ENCODE measurements around the gene SPINK13.
"Not testable (repeated sequence)": the region's sequence is repeated elsewhere in the genome, so short reads cannot be mapped to it uniquely, and the experiment has no call there.

SPINK13 gene, protein sequence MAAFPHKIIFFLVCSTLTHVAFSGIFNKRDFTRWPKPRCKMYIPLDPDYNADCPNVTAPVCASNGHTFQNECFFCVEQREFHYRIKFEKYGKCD

DNA sequence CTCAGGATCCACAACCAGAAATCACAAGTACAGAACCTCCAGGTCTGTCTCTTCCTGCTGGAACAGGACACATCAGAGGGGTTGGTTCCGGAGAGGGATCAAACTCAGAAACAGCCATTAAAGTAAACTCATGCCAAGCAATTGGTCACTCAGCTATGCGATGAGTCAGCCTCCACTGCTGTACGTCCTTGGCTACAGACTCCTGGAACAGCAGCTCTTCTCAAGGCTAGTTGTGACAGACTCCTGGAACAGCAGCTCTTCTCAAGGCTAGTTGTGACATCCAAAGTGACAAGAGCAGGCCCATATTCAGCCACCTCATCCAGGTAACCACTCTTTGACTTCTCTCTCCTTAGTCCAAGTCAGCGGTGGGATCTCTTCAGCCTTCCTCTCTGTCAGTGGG lies at the start of gene SPINK13:
TSS of gene SPINK13 (plus strand) at position 229 of the 400 bp plus-strand sequence. CDS start 1,279 bp downstream, outside the sequence.
- no peaks in the 10 kb centered on the region for H3K9me3 Mint-ChIP-seq
- H3K27me3 Mint-ChIP-seq: no peaks in the 10 kb centered on the region
- H3K36me3 Mint-ChIP-seq (ENCODE audit: low read depth): no peaks in the 10 kb centered on the region
- no peak within 1 kb of the TSS for H3K4me3 Mint-ChIP-seq
- H3K4me1 Mint-ChIP-seq (ENCODE audit: low read depth): no peaks in the 10 kb centered on the region
- H3K27ac Mint-ChIP-seq: no peak within 1 kb of the TSS

DNA sequence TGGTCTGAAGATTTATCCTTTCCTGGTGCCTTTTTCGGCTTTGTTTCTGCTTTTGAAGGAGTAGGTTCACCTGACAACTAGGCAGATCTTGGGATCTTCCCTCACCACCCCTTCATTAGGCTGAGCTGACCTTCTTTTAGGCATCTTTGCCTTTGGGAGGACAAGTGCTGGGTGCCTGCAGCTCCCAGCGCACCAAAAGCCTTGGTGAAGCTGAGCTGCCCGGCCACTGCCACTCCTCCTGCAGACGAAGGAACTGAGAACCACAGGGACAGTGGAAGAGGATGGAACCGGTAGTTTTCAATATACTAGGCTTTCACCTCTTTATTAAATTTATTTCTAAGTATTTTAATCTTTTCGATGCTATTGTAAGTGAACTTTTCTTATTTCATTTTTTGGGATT lies 47.1 kb upstream of the SPINK13 start:
- H3K4me3 Mint-ChIP-seq: no peak overlapping the region
- H3K27me3 Mint-ChIP-seq: peaks cover 15% of the 10 kb centered on the region

DNA sequence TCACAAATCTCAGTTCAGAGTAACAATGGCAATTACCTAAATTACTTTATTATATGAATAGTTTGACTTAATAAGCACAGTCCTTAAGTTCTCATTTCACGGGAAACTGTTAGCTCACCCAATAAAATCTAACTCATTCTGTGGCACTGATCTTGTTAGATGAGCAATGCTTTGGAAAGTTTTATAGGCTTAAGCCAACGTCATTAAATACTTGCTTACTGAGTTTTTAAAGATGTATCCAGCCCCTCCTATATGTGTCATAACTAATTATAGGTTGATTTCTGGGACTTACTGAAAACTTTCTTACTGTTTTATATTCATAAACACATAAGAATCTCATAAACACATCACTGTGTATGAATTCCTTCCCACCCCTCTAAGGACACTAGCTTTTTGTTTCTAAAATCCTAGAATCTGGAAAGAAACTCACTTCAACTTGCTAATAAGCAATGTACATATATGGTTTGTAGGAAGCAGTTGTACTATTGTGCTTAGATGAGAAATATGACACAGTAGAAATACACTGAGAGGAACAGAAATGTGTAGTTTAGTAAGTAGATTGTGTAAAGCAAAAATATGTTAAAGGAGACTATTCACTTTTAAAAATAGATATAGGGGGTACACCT lies 44.4 kb upstream of the SPINK13 start:
- H3K27me3 Mint-ChIP-seq: peaks cover 11% of the 10 kb centered on the region
- no peaks in the 10 kb centered on the region for H3K36me3 Mint-ChIP-seq (ENCODE audit: low read depth)
- H3K9me3 Mint-ChIP-seq: no peaks in the 10 kb centered on the region
- no peak overlapping the region for H3K4me3 Mint-ChIP-seq
- H3K27ac Mint-ChIP-seq: no peak overlapping the region
- H3K4me1 Mint-ChIP-seq (ENCODE audit: low read depth): no peaks in the 10 kb centered on the region

More for the DNA sequence above, 47.1 kb upstream of the SPINK13 start:
- Mint-ChIP-seq H3K4me1 (ENCODE audit: low read depth) (no peaks in the 10 kb centered on the region), H3K36me3 (ENCODE audit: low read depth) (no peaks in the 10 kb centered on the region), H3K9me3 (no peaks in the 10 kb centered on the region), H3K27ac (no peak overlapping the region)

DNA sequence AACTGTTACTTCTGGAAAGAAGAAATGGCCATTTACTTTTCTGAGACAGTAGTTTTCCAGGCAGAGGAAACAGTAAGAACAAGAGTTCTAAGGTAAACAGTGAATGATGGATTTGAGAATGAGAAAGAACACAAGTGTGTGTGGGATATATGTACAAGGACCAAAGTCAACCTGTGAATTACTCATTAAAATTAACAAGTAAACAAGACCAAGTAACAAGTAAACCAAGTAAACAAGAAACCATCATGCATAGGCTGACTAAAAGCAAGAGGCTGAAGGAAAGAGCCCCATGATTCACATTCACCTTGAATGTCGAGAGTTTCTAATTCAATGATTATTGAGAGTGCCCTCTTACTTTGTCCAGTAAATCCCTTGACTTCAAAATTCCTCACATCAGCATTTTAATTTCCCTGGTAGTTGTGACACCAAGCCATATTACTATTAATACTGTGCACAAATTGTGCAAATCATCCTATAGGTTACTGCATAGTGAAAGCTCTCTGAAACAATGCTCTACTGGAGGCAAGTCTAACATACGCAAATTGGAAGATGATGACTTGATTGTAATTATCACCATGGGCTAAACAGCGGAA lies 40.1 kb upstream of the SPINK13 start:
- Mint-ChIP-seq H3K9me3 (no peaks in the 10 kb centered on the region), H3K36me3 (ENCODE audit: low read depth) (no peaks in the 10 kb centered on the region), H3K27ac (no peak overlapping the region), H3K4me1 (ENCODE audit: low read depth) (no peaks in the 10 kb centered on the region), H3K27me3 (peaks cover 11% of the 10 kb centered on the region), H3K4me3 (no peak overlapping the region)

DNA sequence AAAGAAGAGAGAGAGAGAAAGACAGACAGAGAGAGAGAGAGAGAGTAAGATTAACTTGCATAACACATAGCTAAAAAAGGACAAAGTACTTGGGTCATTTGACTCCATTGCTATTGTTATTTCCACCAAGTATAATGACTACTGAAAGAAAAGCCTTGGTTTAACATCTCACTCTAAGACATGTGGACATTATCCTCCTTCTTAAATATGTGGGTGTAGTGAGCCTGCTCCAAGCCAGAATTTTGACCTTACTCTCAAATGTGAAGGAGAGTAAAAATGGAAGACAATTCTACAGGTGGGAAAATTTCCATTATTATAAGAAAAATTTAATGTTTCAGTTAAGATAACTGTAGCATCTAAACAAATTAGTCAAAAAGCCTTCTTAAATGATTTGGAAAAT lies 38.8 kb upstream of the SPINK13 start:
- Mint-ChIP-seq H3K27ac (no peak overlapping the region), H3K4me1 (ENCODE audit: low read depth) (no peaks in the 10 kb centered on the region), H3K36me3 (ENCODE audit: low read depth) (no peaks in the 10 kb centered on the region), H3K4me3 (no peak overlapping the region), H3K27me3 (peaks cover 9% of the 10 kb centered on the region), H3K9me3 (no peaks in the 10 kb centered on the region)

DNA sequence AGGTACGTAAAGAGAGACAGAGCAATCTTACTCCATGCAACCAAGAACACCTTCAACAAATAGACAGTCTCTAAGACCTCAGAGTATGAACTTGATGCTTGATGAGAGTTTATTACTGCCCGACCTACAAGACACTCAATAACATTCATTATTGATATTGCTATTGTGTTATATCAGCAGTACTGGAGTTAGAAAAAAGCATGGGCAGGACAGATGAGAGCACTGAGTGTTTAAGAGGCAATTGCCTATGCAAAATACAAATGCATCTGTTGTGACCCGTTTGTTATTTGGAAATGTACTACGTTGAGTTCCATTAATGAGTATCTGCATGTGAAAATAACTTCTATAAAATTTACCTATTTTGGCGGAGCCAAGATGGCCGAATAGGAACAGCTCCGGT lies 38.4 kb upstream of the SPINK13 start:
- no peak overlapping the region for H3K27ac Mint-ChIP-seq
- H3K4me3 Mint-ChIP-seq: no peak overlapping the region
- no peaks in the 10 kb centered on the region for H3K9me3 Mint-ChIP-seq
- no peaks in the 10 kb centered on the region for H3K4me1 Mint-ChIP-seq (ENCODE audit: low read depth)
- H3K36me3 Mint-ChIP-seq (ENCODE audit: low read depth): no peaks in the 10 kb centered on the region
- peaks cover 6% of the 10 kb centered on the region for H3K27me3 Mint-ChIP-seq

DNA sequence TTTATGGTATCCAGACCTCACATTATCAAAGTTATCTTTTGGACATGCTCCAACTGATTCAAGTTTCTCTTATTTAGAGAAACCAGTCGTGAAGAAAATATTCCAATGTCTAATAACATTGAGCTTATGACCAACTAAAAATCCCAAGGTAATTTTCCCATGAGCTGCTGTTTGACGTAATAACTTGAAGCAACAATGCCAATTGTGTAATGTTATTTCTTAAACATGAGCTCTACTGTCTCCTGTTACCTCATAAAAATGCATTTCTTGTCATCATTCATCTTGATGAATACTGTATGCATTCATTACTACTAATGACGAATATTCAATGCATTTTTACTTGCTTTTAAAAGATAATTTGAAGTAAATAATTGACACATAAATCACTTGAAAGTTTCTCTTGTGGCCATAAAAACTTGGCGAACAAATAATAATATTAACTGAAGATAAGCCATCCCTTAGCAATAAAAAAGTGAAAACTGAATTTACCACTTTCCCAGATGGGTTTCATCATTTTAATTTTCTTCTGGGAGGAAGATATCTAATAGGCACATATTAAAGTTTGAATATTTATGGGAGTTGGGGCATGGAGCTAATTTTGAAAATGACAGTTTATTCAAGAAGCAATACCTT lies 30.7 kb upstream of the SPINK13 start:
- peaks cover 7% of the 10 kb centered on the region for H3K27me3 Mint-ChIP-seq
- H3K9me3 Mint-ChIP-seq: no peaks in the 10 kb centered on the region
- H3K4me1 Mint-ChIP-seq (ENCODE audit: low read depth): no peaks in the 10 kb centered on the region
- no peak overlapping the region for H3K4me3 Mint-ChIP-seq
- H3K36me3 Mint-ChIP-seq (ENCODE audit: low read depth): no peaks in the 10 kb centered on the region
- H3K27ac Mint-ChIP-seq: no peak overlapping the region

DNA sequence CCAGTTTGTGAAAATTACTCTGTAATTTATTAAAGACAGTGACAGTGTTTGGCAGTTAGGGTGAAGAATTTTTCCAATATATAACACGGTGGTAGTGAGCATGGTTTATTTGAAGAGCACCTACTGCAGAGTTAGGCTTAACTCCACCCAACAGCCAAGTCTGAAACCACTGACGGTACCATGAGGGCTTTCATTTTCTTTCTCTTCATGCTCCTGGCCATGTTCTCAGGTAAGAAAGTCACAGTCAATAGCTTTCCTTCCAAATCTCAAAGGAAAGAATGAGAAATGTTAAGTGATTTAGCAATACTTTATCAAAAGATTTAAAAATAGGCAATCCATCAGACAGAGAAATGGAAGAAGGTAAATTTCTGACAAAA lies 30.2 kb upstream of the SPINK13 start, which contains the start of gene MARCOL:
TSS of gene MARCOL (plus strand) at position 108 of the 377 bp plus-strand sequence. CDS start at position 181, 73 bp downstream.
- Mint-ChIP-seq H3K9me3 (no peaks in the 10 kb centered on the region), H3K4me1 (ENCODE audit: low read depth) (no peaks in the 10 kb centered on the region), H3K27ac (no peak within 1 kb of the TSS), H3K36me3 (ENCODE audit: low read depth) (no peaks in the 10 kb centered on the region), H3K4me3 (no peak within 1 kb of the TSS), H3K27me3 (peaks cover 7% of the 10 kb centered on the region)

DNA sequence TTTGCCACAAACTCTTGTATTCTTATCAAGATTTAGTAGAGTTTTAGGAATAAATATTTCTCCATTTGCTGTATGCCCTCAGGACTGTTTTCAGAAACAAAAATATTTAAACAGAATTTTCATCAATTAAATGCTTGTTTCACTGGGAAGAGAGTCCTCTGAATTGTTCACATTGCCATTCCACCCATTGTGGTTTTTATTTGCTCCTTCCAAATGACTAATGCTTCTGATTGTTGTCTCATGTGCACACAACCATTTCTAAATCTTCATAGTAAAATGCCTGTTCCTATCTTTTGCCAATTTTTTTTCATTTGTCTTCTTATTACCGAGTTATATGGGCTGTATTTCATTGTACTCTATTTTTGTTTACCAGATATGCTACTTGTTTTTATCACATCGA lies 19.7 kb upstream of the SPINK13 start:
- no peak overlapping the region for H3K4me3 Mint-ChIP-seq
- no peak overlapping the region for H3K27ac Mint-ChIP-seq
- H3K27me3 Mint-ChIP-seq: no peaks in the 10 kb centered on the region
- H3K36me3 Mint-ChIP-seq (ENCODE audit: low read depth): no peaks in the 10 kb centered on the region
- H3K4me1 Mint-ChIP-seq (ENCODE audit: low read depth): no peaks in the 10 kb centered on the region
- no peaks in the 10 kb centered on the region for H3K9me3 Mint-ChIP-seq

DNA sequence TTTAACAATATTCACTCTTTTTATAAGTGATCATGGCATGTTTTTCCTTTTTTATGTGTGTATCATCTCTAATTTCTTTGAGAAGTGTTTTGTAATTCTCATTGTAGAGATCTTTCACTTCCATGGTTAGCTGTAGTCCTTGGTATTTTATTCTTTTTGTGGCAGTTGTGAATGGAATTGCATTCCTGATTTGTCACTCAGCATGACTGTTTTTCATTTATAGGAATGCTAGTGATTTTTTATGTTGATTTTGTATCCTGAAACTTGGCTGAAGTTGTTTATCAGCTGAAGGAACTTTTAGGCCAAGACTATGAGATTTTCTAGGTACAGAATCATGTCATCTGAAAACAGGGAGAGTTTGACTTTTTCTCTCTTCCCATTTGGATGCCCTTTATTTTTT lies 13.1 kb upstream of the SPINK13 start:
- Mint-ChIP-seq H3K36me3 (ENCODE audit: low read depth) (no peaks in the 10 kb centered on the region), H3K27me3 (no peaks in the 10 kb centered on the region), H3K4me3 (no peak overlapping the region), H3K27ac (no peak overlapping the region), H3K9me3 (peaks cover 13% of the 10 kb centered on the region), H3K4me1 (ENCODE audit: low read depth) (no peaks in the 10 kb centered on the region)

DNA sequence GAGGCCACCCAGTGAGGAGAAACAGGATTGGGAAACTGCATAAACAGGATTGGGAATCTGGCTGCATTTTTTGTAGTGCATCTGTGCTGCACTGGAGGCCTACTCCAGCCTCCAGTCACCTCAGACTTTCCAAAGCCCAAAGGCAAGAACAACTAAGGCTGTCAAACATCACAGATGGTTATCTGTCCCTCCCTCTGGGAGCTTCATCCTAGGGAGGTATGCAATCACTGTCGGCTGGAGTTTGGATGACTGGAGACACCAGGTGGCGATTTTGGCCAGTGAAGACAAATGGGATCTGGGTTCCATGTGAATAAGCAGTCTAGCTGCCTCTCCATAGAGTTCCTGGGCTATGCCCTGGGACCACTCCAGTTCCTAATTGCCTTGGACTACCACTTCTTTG lies 9.3 kb upstream of the SPINK13 start:
- Mint-ChIP-seq H3K27ac (no peak overlapping the region), H3K4me1 (ENCODE audit: low read depth) (no peaks in the 10 kb centered on the region), H3K9me3 (peaks cover 13% of the 10 kb centered on the region), H3K4me3 (no peak overlapping the region), H3K36me3 (ENCODE audit: low read depth) (no peaks in the 10 kb centered on the region), H3K27me3 (no peaks in the 10 kb centered on the region)

DNA sequence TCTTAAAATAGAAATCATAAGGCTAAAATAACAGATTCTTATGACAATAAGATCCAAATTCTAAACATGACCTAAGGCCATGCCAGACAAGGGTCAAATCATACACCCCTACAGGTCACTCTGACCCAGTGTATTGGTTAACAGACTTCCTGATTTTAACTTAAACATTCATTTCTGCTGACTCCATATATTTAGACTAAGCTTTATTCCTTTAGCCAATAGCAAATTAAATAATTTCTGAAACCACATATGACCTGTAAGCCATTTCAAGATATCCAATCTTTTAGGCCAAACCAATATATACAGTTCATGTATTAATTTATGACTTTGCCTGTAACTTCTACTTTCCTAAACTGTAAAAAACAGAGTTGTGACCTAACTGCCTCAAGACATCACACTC lies 7.4 kb upstream of the SPINK13 start:
- Mint-ChIP-seq H3K27me3 (no peaks in the 10 kb centered on the region), H3K4me3 (no peak overlapping the region), H3K36me3 (ENCODE audit: low read depth) (no peaks in the 10 kb centered on the region), H3K9me3 (peaks cover 13% of the 10 kb centered on the region), H3K27ac (no peak overlapping the region), H3K4me1 (ENCODE audit: low read depth) (no peaks in the 10 kb centered on the region)

DNA sequence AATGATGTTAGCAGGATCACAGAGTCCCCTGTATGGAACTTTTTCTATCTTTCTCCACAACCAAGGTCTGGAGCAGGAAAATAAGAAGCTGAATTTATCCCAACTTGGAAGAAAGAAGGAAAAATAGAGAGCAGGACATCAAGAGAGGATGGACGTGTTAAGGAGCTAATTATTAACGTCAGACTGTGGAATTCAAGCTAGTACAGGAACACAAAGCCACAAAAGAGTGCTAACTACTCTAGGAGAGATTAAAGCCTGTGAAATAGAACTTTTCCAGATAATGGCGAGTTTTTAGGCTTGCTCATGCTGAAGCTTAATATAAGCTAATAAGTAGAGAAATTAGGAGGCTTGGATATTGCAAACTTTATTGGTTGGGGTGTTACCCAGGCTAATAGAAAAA lies 632 bp upstream of the SPINK13 start:
- Mint-ChIP-seq H3K27ac (no peak overlapping the region), H3K4me3 (no peak overlapping the region), H3K4me1 (ENCODE audit: low read depth) (no peaks in the 10 kb centered on the region), H3K27me3 (no peaks in the 10 kb centered on the region), H3K9me3 (no peaks in the 10 kb centered on the region), H3K36me3 (ENCODE audit: low read depth) (no peaks in the 10 kb centered on the region)

DNA sequence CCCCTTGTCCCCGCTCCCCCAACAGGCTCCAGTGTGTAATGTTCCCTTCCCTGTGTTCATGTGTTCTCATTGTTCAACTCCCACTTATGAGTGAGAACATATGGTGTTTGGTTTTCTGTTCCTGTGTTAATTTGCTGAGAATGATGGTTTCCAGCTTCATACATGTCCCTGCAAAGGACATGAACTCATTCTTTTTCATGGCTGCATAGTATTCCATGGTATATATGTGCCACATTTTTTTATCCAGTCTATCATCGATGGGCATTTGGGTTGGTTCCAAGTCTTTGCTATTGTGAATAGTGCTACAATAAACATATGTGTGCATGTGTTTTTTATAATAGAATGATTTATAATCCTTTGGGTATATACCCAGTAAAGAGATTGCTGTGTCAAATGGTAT lies 6.5 kb downstream of the SPINK13 start:
- not testable (repeated sequence) for H3K27ac Mint-ChIP-seq; H3K27me3 Mint-ChIP-seq; H3K36me3 Mint-ChIP-seq (ENCODE audit: low read depth); H3K4me3 Mint-ChIP-seq; H3K4me1 Mint-ChIP-seq (ENCODE audit: low read depth)
- peaks cover 25% of the 10 kb centered on the region for H3K9me3 Mint-ChIP-seq

DNA sequence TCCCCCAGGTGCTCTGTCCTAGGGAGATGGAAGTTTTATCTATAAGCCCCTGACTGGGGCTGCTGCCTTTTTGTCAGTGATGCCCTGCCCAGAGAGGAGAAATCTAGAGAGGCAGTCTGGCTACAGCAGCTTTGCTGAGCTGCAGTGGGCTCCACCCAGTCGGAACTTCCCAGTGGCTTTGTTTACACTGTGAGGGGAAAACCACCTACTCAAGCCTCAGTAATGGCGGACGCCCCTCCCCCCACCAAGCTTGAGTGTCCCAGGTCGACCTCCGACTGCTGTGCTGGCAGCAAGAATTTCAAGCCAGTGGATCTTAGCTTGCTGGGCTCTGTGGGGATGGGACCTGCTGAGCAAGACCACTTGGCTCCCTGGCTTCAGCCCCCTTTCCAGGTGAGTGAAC lies 12.3 kb downstream of the SPINK13 start:
- not testable (repeated sequence) for H3K4me3 Mint-ChIP-seq; H3K27ac Mint-ChIP-seq; H3K4me1 Mint-ChIP-seq (ENCODE audit: low read depth); H3K36me3 Mint-ChIP-seq (ENCODE audit: low read depth)
- Mint-ChIP-seq H3K9me3 (peaks cover 29% of the 10 kb centered on the region), H3K27me3 (peaks cover 14% of the 10 kb centered on the region)
